Cardiac muscle cell (in vitro differentiated cells and primary cell): ENCODE measurements around the gene KIF26B. TPM values are rescaled to one million over a fixed set of nuclear protein-coding genes. Genes with fewer than 3 reads are reported as not detected.

ENCODE experiments used
- DNase-seq, 2 donors: peaks; one replicate each; pipeline versions ENCODE4 v3.0.0 to v3.0.0-alpha.2; 2010 to 2017; ENCODE audit warnings: low read depth in 1 of 2, low spot score in 1 of 2
- H3K27ac ChIP-seq: fragments of 200-600 bp; sonication (generic); 2 replicates; pipeline ENCODE4 v1.5.1; 2016
- H3K27me3 ChIP-seq: fragments of 200-600 bp; sonication (generic); 2 replicates; pipeline ENCODE4 v1.6.0; 2016; ENCODE audit warnings: control low read depth
- H3K36me3 ChIP-seq: fragments of 200-600 bp; sonication (generic); 2 replicates; pipeline ENCODE4 v1.5.1; 2016; ENCODE audit warnings: control low read depth
- H3K4me1 ChIP-seq: fragments of 200-600 bp; sonication (generic); 2 replicates; pipeline ENCODE4 v1.8.1; 2017; ENCODE audit warnings: low read depth, mild to moderate bottlenecking, mixed run types
- H3K4me3 ChIP-seq: fragments of 200-600 bp; sonication (generic); 2 replicates; pipeline ENCODE4 v1.5.1; 2016; ENCODE audit warnings: mild to moderate bottlenecking
- H3K9me3 ChIP-seq: fragments of 200-600 bp; sonication (generic); 2 replicates; pipeline ENCODE4 v1.5.1; 2017; ENCODE audit warnings: low read depth, mild to moderate bottlenecking, control low read depth
- polyA plus RNA-seq: library from polyadenylated mRNA; unstranded; fragments of >200 nt; fragmentation: Nextera tagmentation; extraction: Ambion mirVana; gene quantifications from 2 replicates; pipeline ENCODE4 v1.2.1, GENCODE V29; 2016
- total RNA-seq: library from RNA; depleted of rRNA; stranded (reverse); fragments of >200 nt; gene quantifications from 2 replicates; pipeline ENCODE4 v1.2.3, GENCODE V29; 2016
- TF ChIP-seq, protein P1 (sequence below): IDR thresholded peaks from 2 replicates; pipeline ENCODE4 v1.5.1; 2012; ENCODE audit warnings: low read depth, mild to moderate bottlenecking, low read length

Gene KIF26B
- total and polyA plus RNA-seq, 2 experiments from 2014 or later: 58.9 to 177 TPM

DNA sequence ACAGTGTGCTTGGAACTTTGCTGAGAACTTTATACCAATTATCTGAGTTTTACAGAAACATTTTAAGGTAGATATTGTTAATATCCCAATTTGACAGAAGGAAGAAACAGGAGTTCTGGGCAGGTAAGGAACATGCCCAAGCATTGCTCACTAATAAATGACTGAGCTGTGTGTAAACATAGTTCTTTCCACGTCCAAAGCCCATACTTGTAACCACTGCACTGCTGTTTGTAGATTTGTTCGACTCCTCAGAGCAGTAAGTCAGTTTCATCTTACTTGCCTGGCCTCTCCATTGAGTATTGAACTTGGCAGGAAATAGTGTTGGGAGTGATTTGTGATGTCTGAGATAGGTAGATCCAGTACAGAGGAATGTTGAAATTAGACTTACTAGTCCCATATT, 335.1 kb downstream of the KIF26B start:
- H3K4me1 ChIP-seq: peaks cover 29% of the 10 kb centered on the region
- no peaks in the 10 kb centered on the region for H3K27me3 ChIP-seq
- TF ChIP-seq, protein P1, sequence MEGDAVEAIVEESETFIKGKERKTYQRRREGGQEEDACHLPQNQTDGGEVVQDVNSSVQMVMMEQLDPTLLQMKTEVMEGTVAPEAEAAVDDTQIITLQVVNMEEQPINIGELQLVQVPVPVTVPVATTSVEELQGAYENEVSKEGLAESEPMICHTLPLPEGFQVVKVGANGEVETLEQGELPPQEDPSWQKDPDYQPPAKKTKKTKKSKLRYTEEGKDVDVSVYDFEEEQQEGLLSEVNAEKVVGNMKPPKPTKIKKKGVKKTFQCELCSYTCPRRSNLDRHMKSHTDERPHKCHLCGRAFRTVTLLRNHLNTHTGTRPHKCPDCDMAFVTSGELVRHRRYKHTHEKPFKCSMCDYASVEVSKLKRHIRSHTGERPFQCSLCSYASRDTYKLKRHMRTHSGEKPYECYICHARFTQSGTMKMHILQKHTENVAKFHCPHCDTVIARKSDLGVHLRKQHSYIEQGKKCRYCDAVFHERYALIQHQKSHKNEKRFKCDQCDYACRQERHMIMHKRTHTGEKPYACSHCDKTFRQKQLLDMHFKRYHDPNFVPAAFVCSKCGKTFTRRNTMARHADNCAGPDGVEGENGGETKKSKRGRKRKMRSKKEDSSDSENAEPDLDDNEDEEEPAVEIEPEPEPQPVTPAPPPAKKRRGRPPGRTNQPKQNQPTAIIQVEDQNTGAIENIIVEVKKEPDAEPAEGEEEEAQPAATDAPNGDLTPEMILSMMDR: no peak
- no peaks in the 10 kb centered on the region for H3K9me3 ChIP-seq
- peaks cover 3% of the 10 kb centered on the region for H3K36me3 ChIP-seq
- H3K4me3 ChIP-seq: no peak overlapping the region
- DNase-seq: no peak
- peak overlapping the region; percentile 71 for H3K27ac ChIP-seq

DNA sequence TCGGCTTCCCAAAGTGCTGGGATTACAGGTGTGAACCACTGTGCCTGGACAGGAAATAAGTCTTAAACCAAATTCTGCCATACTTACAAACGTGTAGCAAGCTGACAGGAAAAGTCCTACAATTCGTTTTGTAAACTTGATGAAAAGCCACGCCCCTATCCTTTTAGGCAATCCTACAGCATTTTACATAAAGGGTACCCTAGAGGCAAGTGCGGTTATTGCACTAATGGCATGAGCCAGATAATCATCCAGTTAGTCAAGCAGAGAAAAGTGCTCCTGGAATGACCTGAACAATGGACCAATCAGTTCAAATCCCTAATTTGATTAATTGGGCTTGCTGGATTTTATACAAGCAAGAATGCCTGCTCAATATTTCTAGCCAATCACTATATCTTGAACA, 338.2 kb downstream of the KIF26B start:
- DNase-seq: peak in 1 of 2 donors; percentile 24
- Histone ChIP-seq H3K4me1 (peaks cover 15% of the 10 kb centered on the region), H3K36me3 (peaks cover 3% of the 10 kb centered on the region), H3K27ac (no peak overlapping the region), H3K4me3 (no peak overlapping the region), H3K9me3 (no peaks in the 10 kb centered on the region), H3K27me3 (no peaks in the 10 kb centered on the region)
- TF ChIP-seq, protein P1: peak; percentile 20

DNA sequence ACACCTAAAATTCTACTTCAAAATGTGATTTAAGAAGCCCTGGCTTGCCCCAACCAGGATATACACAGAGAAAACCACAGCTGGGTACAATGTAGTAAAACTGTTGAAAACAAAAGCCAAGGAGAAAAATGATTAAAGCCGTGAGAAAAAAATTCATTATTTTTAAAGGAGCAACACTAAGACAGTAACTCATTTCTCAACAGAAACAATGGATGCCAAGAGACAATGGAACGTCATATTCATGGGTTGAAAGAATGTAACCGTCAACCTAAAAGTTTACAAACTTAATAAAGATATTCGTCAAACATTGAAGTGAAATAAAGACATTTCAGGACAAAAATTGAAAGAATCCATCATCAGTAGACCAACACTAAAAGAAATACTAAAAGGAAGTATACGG, 340.9 kb downstream of the KIF26B start:
- TF ChIP-seq, protein P1: no peak
- peaks cover 8% of the 10 kb centered on the region for H3K4me1 ChIP-seq
- no peaks in the 10 kb centered on the region for H3K9me3 ChIP-seq
- no peaks in the 10 kb centered on the region for H3K27me3 ChIP-seq
- no peaks in the 10 kb centered on the region for H3K36me3 ChIP-seq
- H3K27ac ChIP-seq: no peak overlapping the region
- H3K4me3 ChIP-seq: no peak overlapping the region
- DNase-seq: no peak

DNA sequence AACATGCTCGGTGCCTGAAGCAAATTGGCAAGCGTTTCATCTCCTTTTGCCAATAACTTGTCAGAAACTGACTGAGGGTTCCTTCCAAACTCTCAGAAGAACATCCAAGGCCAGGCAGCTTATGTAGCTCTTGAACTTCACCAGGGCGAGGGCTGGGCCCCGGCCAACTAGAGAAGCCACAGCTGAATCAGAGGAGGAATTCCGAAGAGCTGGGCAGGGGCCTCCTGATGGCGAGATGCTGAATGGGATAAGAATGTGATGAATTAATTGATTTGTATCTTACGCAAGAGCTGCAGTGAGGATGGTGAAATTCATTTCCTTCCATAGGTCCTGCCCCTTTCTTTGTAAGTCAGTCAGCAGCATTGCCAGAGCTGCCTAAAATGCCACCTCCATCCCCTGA, 345.8 kb downstream of the KIF26B start:
- Histone ChIP-seq H3K9me3 (no peaks in the 10 kb centered on the region), H3K27me3 (no peaks in the 10 kb centered on the region), H3K4me1 (peaks cover 20% of the 10 kb centered on the region), H3K4me3 (no peak overlapping the region), H3K27ac (peak overlapping the region; percentile 65), H3K36me3 (no peaks in the 10 kb centered on the region)
- DNase-seq: peak in 1 of 2 donors; percentile 73
- TF ChIP-seq, protein P1: no peak

DNA sequence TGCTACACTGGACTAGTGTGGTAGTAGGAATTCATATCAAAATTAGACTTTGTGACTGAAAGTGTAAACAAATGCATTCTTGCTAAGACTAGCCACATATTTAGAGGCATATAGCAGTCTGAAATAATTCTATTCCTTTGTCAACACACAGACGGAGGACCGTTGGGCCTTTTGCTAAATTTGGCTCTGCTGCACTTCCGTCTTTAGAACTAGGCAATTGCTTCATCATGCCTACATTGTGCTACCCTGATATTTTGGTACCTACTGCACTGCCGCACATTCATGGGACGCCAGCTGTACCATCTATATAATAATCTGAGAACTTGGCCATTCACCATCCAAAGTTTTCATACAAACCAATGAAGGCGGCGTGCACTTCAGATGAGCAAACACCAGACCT, 346.8 kb downstream of the KIF26B start:
- Histone ChIP-seq H3K4me3 (no peak overlapping the region), H3K9me3 (no peaks in the 10 kb centered on the region), H3K27me3 (no peaks in the 10 kb centered on the region), H3K4me1 (peaks cover 20% of the 10 kb centered on the region), H3K27ac (peak overlapping the region; percentile 58), H3K36me3 (no peaks in the 10 kb centered on the region)
- no peak for DNase-seq
- TF ChIP-seq, protein P1: no peak

DNA sequence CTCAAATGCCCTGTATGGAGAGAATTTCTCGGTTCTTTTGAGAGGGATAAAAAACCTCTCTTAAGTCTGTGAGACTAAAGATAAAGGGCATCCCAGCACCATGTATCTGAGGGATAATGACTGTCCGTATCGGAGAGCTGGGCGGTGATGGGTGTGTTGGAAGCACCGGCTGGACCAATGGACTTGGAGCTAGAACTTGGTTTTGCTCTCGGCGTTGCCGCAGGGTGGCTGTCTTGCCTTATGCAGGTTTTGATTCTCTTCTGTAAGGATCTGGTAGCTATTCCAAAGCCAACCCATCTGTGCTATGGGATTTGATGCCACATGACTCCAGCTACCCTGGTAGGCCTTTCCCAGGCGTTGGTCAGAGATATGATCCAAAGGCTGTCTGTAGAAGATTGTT, 348.8 kb downstream of the KIF26B start:
- Histone ChIP-seq H3K36me3 (no peaks in the 10 kb centered on the region), H3K27me3 (no peaks in the 10 kb centered on the region), H3K4me3 (no peak overlapping the region), H3K9me3 (no peaks in the 10 kb centered on the region), H3K4me1 (peaks cover 20% of the 10 kb centered on the region), H3K27ac (no peak overlapping the region)
- TF ChIP-seq, protein P1: no peak
- DNase-seq: no peak
